ENCODE measurements around the gene MRPL17.
"Not testable (repeated sequence)": the region's sequence is repeated elsewhere in the genome, so short reads cannot be mapped to it uniquely, and the experiment has no call there.

MRPL17 gene

DNA sequence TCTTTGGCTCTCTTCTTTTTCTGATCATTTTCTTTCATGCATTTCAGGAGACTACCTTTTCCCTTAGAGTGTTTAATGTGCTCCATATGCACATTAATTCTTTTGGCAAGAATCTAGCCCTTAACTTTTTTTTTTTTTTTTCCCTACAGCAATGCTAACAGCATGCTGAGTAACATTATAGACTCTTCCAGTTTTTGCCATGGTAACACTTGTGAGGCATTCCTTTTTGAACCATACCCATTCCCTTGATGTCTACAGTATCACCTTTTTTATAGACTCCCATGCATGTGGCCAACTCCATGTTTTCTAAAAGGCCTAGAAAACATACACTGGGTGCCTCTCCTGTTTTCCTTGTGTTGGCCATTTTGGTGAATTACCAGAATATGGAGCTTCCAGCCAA lies 2.9 kb upstream of the MRPL17 start:
- TF ChIP-seq POLR2A (IDR thresholded peaks at IDR 0.05; ENCODE audit: low read depth, low read length): no peak
- no peak for TF ChIP-seq TAF1 (IDR thresholded peaks at IDR 0.05; ENCODE audit: low read depth, low read length)
- no peak for TF ChIP-seq POU2F2 (IDR thresholded peaks at IDR 0.05; ENCODE audit: low read depth, low read length)
- TF ChIP-seq POLR2AphosphoS5 (IDR thresholded peaks at IDR 0.05; ENCODE audit: low read depth, low read length): no peak
- TF ChIP-seq SPI1 (IDR thresholded peaks at IDR 0.05; ENCODE audit: low read depth, low read length): no peak
- no peak for TF ChIP-seq PAX5 (IDR thresholded peaks at IDR 0.05; ENCODE audit: insufficient read depth, low read length, severe bottlenecking)
- FAIRE-seq (no peak), DNase-seq (ENCODE audit: insufficient read length, low spot score) (no peak)

- peak; percentile 73 for FAIRE-seq
- not testable (repeated sequence) for DNase-seq (ENCODE audit: insufficient read length, low spot score)
Observed at GRCh38 chr11:6684068-6684467, 928 bp upstream of the MRPL17 start.

DNA sequence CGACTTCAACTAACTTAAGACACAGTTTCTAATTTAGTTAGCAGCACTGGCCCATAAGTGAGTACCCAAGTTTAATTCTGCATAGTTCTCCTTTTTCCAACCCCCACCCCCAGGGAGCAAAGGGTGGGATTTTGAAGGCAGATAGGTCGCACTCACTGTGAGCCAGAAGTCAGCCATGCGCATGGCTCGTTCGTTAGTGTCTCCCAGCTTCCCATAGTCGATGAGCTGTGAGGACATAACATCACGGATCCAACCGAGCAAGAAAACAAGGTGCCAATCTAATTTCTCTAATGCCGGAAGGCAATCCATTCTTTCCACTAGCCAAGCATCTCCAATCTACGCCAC lies 577 bp downstream of the MRPL17 start:
- DNase-seq (ENCODE audit: insufficient read length, low spot score) (no peak), FAIRE-seq (no peak)
- TF ChIP-seq POU2F2 (IDR thresholded peaks at IDR 0.05; ENCODE audit: low read depth, low read length): no peak
- TF ChIP-seq POLR2A (IDR thresholded peaks at IDR 0.05; ENCODE audit: low read depth, low read length): no peak
- no peak for TF ChIP-seq SPI1 (IDR thresholded peaks at IDR 0.05; ENCODE audit: low read depth, low read length)
- no peak for TF ChIP-seq TAF1 (IDR thresholded peaks at IDR 0.05; ENCODE audit: low read depth, low read length)
- TF ChIP-seq PAX5 (IDR thresholded peaks at IDR 0.05; ENCODE audit: insufficient read depth, low read length, severe bottlenecking): no peak
- no peak for TF ChIP-seq POLR2AphosphoS5 (IDR thresholded peaks at IDR 0.05; ENCODE audit: low read depth, low read length)

- TF ChIP-seq POU2F2 (IDR thresholded peaks at IDR 0.05; ENCODE audit: low read depth, low read length) (no peak), TAF1 (IDR thresholded peaks at IDR 0.05; ENCODE audit: low read depth, low read length) (no peak), POLR2AphosphoS5 (IDR thresholded peaks at IDR 0.05; ENCODE audit: low read depth, low read length) (no peak), SPI1 (IDR thresholded peaks at IDR 0.05; ENCODE audit: low read depth, low read length) (no peak), PAX5 (IDR thresholded peaks at IDR 0.05; ENCODE audit: insufficient read depth, low read length, severe bottlenecking) (no peak), POLR2A (IDR thresholded peaks at IDR 0.05; ENCODE audit: low read depth, low read length) (no peak)
- FAIRE-seq: peak; percentile 20
- DNase-seq (ENCODE audit: insufficient read length, low spot score): no peak
Observed at GRCh38 chr11:6681949-6682348, 1.2 kb downstream of the MRPL17 start.

GRCh38 chr11:6681505-6681904 lies 1.6 kb downstream of the MRPL17 start:
- DNase-seq (ENCODE audit: insufficient read length, low spot score) (no peak), FAIRE-seq (no peak)
- TF ChIP-seq PAX5 (IDR thresholded peaks at IDR 0.05; ENCODE audit: insufficient read depth, low read length, severe bottlenecking): no peak
- TF ChIP-seq POLR2AphosphoS5 (IDR thresholded peaks at IDR 0.05; ENCODE audit: low read depth, low read length): no peak
- no peak for TF ChIP-seq POLR2A (IDR thresholded peaks at IDR 0.05; ENCODE audit: low read depth, low read length)
- no peak for TF ChIP-seq TAF1 (IDR thresholded peaks at IDR 0.05; ENCODE audit: low read depth, low read length)
- no peak for TF ChIP-seq SPI1 (IDR thresholded peaks at IDR 0.05; ENCODE audit: low read depth, low read length)

- DNase-seq (ENCODE audit: insufficient read length, low spot score) (no peak), FAIRE-seq (no peak)
- TF ChIP-seq PAX5 (IDR thresholded peaks at IDR 0.05; ENCODE audit: insufficient read depth, low read length, severe bottlenecking): no peak
Observed at GRCh38 chr11:6677018-6677417, 6.1 kb downstream of the MRPL17 start.

- FAIRE-seq: no peak
- no peak for DNase-seq (ENCODE audit: insufficient read length, low spot score)
- no peak for TF ChIP-seq SPI1 (IDR thresholded peaks at IDR 0.05; ENCODE audit: low read depth, low read length)
- TF ChIP-seq POU2F2 (IDR thresholded peaks at IDR 0.05; ENCODE audit: low read depth, low read length): no peak
- no peak for TF ChIP-seq PAX5 (IDR thresholded peaks at IDR 0.05; ENCODE audit: insufficient read depth, low read length, severe bottlenecking)
Observed at GRCh38 chr11:6674862-6675261, 8.3 kb downstream of the MRPL17 start.

- no peak for FAIRE-seq
Observed at GRCh38 chr11:6674219-6674597, 8.9 kb downstream of the MRPL17 start.

GRCh38 chr11:6673523-6674218 lies 9.5 kb downstream of the MRPL17 start:
- FAIRE-seq: peak; percentile 52
- TF ChIP-seq POLR2A (IDR thresholded peaks at IDR 0.05; ENCODE audit: low read depth, low read length) (no peak), POLR2AphosphoS5 (IDR thresholded peaks at IDR 0.05; ENCODE audit: low read depth, low read length) (no peak), POU2F2 (IDR thresholded peaks at IDR 0.05; ENCODE audit: low read depth, low read length) (no peak), SPI1 (IDR thresholded peaks at IDR 0.05; ENCODE audit: low read depth, low read length) (peak; percentile 72), TAF1 (IDR thresholded peaks at IDR 0.05; ENCODE audit: low read depth, low read length) (no peak)
- no peak for DNase-seq (ENCODE audit: insufficient read length, low spot score)

More at GRCh38 chr11:6674219-6674597, 8.9 kb downstream of the MRPL17 start:
- no peak for TF ChIP-seq POLR2A (IDR thresholded peaks at IDR 0.05; ENCODE audit: low read depth, low read length)
- TF ChIP-seq PAX5 (IDR thresholded peaks at IDR 0.05; ENCODE audit: insufficient read depth, low read length, severe bottlenecking): no peak
- no peak for TF ChIP-seq SPI1 (IDR thresholded peaks at IDR 0.05; ENCODE audit: low read depth, low read length)
- no peak for TF ChIP-seq POLR2AphosphoS5 (IDR thresholded peaks at IDR 0.05; ENCODE audit: low read depth, low read length)
- TF ChIP-seq POU2F2 (IDR thresholded peaks at IDR 0.05; ENCODE audit: low read depth, low read length): no peak
- TF ChIP-seq TAF1 (IDR thresholded peaks at IDR 0.05; ENCODE audit: low read depth, low read length): no peak
- no peak for DNase-seq (ENCODE audit: insufficient read length, low spot score)

DNA sequence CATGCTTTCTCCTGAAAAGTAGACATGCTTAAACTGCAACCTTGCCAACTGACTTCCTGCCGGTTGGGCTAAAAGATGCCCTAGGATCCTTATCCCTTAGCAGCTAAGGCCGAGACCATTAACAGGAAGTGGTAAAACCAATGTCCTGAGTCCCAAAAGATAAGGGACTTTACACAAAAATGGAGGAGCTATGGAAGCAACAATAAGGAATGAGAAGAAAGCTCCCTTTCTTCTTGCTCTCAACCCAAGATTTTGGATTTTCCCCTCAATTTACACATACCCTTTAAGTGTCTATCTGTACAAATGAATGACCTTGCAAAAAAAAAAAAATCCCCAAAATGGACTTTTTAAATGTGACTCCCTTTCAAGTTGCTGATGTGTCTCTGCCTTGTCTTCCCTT lies 11.1 kb downstream of the MRPL17 start:
- FAIRE-seq (no peak), DNase-seq (ENCODE audit: insufficient read length, low spot score) (no peak)
- TF ChIP-seq SPI1 (IDR thresholded peaks at IDR 0.05; ENCODE audit: low read depth, low read length) (0 out of 2 replicates have a peak, but pooled peaks have one; percentile 19), POLR2AphosphoS5 (IDR thresholded peaks at IDR 0.05; ENCODE audit: low read depth, low read length) (no peak)
